OCI-LY3 (cell line): ENCODE results near the gene KCTD5.

Experiments
- H2AFZ ChIP-seq: fragments of 200-600, 300-600 bp; shearing (Covaris generic); 2 replicates; pipeline ENCODE4 v1.6.0; 2014; ENCODE audit warnings: antibody characterized with exemption, low read depth, low read length
- H3K27ac ChIP-seq: fragments of 200-600, 300-600 bp; sonication (generic); 2 replicates; pipeline ENCODE4 v1.5.1; 2014; ENCODE audit warnings: mild to moderate bottlenecking, low read length, moderate library complexity, mixed read lengths
- H3K27me3 ChIP-seq: fragments of 200-600, 300-600 bp; sonication (generic); 2 replicates; pipeline ENCODE4 v1.6.1; 2014; ENCODE audit warnings: low read depth, low read length, mixed read lengths
- H3K36me3 ChIP-seq: fragments of 200-600, 300-600 bp; sonication (generic); replicated peaks from 2 replicates; pipeline ENCODE3; 2014; ENCODE audit warnings: low read depth, low read length, mixed read lengths
- H3K4me1 ChIP-seq: fragments of 300-600, 200-600 bp; sonication (generic); 2 replicates; pipeline ENCODE4 v1.6.1; 2014; ENCODE audit warnings: low read length, mixed read lengths
- H3K4me2 ChIP-seq: fragments of 200-600, 300-600 bp; sonication (generic); 2 replicates; pipeline ENCODE4 v1.6.1; 2014; ENCODE audit warnings: low read length, mixed read lengths
- H3K4me3 ChIP-seq: fragments of 300-600, 200-600 bp; sonication (generic); 2 replicates; pipeline ENCODE4 v1.5.1; 2014; ENCODE audit warnings: antibody characterized with exemption, mild to moderate bottlenecking, low read length, moderate library complexity
- H3K79me2 ChIP-seq: fragments of 300-600, 200-600 bp; shearing (Covaris generic); 2 replicates; pipeline ENCODE4 v1.6.1; 2014; ENCODE audit warnings: mild to moderate bottlenecking, low read length, mixed read lengths
- H3K9ac ChIP-seq: fragments of 300-600, 200-600 bp; shearing (Covaris generic); 2 replicates; pipeline ENCODE4 v1.6.0; 2014; ENCODE audit warnings: mild to moderate bottlenecking, low read length, moderate library complexity
- H3K9me3 ChIP-seq: fragments of 200-600, 300-600 bp; shearing (Covaris generic); 2 replicates; pipeline ENCODE4 v1.6.1; 2014; ENCODE audit warnings: low read length, mixed read lengths; ENCODE audit not compliant: insufficient read depth
- H4K20me1 ChIP-seq: fragments of 200-600, 300-600 bp; sonication (generic); 2 replicates; pipeline ENCODE4 v1.6.1; 2016; ENCODE audit warnings: low read length, mixed read lengths; ENCODE audit not compliant: insufficient read depth
- EZH2phosphoT487 ChIP-seq: fragments of 200-600 bp; shearing (Covaris generic); IDR thresholded peaks from 2 replicates; pipeline ENCODE4 v1.6.1; 2018; ENCODE audit warnings: antibody characterized with exemption, mixed run types, low read depth
- TF ChIP-seq, protein P1 (sequence below): fragments of 200-600, 300-600 bp; sonication (generic); IDR thresholded peaks from 2 replicates; pipeline ENCODE4 v1.5.1; 2014; ENCODE audit warnings: antibody characterized with exemption, low read length, low read depth

Gene KCTD5

DNA sequence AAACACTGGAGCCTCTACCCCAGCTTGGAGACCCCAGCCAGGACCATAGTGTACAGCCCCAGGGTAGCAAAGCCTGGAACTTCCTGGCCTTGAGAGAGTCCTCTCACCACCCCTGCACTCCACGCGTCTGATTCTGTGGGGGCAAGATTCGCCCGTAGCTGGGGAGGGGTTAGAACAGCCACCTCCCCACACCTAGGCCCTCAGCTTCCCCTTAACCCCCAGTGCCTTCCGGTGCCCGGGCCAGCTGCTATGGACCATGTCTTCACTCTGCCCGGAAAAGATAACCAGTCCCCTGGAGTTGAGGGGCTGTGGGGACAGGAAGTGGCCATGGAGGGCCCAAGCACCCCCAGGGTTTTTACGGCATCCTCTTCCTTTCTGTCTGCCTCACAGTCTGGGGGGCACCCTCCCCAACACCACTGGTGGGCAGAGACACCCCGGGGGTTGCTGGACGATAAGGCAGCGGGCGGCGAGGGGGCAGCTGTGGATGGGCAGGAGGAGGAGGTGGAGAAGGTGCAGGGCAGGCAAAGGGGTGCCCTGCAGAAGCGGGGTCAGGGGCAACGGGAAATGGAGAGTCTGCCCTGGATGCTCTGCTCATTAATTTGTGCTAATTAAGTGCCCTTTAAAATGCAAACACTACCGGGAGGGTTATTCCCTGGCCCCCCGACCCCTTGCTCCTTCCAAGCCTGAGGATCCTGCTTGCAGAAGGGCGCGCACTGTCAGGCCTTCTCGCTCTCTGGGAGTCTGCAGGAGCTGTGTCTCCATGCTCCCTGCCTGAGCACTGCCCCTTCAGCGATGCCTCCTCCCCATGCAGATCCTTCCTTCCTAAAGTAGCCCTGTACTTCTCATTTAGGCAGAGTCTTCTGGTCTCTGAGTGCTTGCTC lies 35.3 kb downstream of the KCTD5 start:
- TF ChIP-seq, protein P1, sequence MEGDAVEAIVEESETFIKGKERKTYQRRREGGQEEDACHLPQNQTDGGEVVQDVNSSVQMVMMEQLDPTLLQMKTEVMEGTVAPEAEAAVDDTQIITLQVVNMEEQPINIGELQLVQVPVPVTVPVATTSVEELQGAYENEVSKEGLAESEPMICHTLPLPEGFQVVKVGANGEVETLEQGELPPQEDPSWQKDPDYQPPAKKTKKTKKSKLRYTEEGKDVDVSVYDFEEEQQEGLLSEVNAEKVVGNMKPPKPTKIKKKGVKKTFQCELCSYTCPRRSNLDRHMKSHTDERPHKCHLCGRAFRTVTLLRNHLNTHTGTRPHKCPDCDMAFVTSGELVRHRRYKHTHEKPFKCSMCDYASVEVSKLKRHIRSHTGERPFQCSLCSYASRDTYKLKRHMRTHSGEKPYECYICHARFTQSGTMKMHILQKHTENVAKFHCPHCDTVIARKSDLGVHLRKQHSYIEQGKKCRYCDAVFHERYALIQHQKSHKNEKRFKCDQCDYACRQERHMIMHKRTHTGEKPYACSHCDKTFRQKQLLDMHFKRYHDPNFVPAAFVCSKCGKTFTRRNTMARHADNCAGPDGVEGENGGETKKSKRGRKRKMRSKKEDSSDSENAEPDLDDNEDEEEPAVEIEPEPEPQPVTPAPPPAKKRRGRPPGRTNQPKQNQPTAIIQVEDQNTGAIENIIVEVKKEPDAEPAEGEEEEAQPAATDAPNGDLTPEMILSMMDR, result no peak
- TF ChIP-seq EZH2phosphoT487, result no peak
- no peak overlapping the region for H3K9ac ChIP-seq
- H3K27ac ChIP-seq, result no peak overlapping the region
- no peaks in the 10 kb centered on the region for H3K9me3 ChIP-seq
- 0 out of 2 replicates have a peak, but pooled peaks cover 5% of the 10 kb centered on the region for H3K79me2 ChIP-seq
- H3K4me2 ChIP-seq, result no peak overlapping the region
- no peaks in the 10 kb centered on the region for H4K20me1 ChIP-seq
- peaks cover 8% of the 10 kb centered on the region for H3K4me1 ChIP-seq
- H3K4me3 ChIP-seq, result no peak overlapping the region
- no peaks in the 10 kb centered on the region for H3K27me3 ChIP-seq
- no peak overlapping the region for H2AFZ ChIP-seq
- no peaks in the 10 kb centered on the region for H3K36me3 ChIP-seq

DNA sequence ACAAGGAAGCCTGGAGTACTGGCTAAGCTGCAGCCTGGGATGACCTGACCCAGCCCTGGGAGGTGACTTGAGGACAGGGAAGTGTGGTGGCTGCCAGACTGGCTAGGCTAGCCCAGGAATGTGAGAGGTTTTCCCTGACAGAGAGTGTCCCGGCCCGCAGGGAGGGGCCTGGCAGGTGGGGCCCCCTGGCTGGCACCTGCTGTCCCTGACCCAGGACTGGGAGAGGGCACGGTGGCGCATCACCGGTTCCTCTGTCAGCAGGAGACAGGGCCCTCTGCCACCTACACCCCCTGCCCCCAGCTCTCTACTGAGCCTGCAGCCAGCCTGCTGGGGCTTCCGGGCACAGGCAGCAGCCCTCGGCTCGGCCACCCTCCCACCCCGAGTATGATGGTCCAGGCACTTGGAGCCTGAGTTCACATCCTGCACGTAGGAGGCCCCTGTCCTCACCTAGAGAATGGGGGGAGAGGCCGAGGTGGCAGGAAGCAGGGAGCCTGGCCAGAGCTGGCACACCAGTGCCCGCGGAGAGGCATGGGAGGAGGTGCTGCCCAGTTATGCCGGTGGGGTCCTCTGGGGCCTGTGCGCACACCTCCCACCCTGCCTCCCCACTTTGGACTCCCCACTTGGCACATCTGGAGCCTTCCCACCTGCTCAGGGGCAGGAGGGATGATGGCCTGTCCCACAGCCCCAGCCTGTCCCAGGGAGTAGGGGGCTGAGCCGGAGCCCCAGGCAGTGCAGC lies 37.2 kb downstream of the KCTD5 start:
- peak overlapping the region; percentile 94 for H3K4me3 ChIP-seq

DNA sequence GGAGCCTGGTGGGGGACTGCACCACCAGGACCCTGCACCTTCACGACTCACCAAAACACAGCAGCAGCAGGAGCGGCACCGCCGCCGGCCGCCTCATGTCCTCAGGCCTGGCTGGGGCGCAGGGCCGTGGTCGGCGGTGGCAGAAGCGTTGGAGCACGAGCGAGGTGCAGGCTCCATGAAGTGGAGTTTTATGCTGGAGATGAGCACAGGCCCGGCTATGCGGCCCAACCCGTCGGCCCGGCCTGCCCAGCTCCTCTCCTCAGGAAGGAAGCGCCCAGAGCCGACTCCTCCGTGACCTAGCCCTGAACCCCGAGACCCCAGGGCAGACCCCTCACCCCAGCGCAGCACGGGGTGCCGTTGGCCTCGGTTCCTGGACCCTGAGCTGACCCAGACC lies 37.7 kb downstream of the KCTD5 start, which contains the start of gene PRSS27:
Gene PRSS27, minus strand, starts transcription at position 161 of the 394 bp plus-strand sequence. Its CDS starts 64 bp downstream, at position 97.
- H3K27me3 ChIP-seq, result peaks cover 6% of the 10 kb centered on the region; the same call in 1 of the 2 replicates
- H4K20me1 ChIP-seq, result no peaks in the 10 kb centered on the region
- no peaks in the 10 kb centered on the region for H3K9me3 ChIP-seq
- no peaks in the 10 kb centered on the region for H3K36me3 ChIP-seq
- H3K9ac ChIP-seq, result peak within 1 kb of the TSS; percentile 78
- peak within 1 kb of the TSS; percentile 94 for H3K4me3 ChIP-seq
- TF ChIP-seq, protein P1, result no peak
- TF ChIP-seq EZH2phosphoT487, result no peak
- H2AFZ ChIP-seq, result no peak within 1 kb of the TSS
- H3K79me2 ChIP-seq, result 0 out of 2 replicates have a peak, but pooled peaks cover 5% of the 10 kb centered on the region
- H3K4me1 ChIP-seq, result peaks cover 8% of the 10 kb centered on the region
- peak within 1 kb of the TSS; percentile 54 for H3K4me2 ChIP-seq
- H3K27ac ChIP-seq, result peak within 1 kb of the TSS; percentile 69

More for the DNA sequence above, 37.2 kb downstream of the KCTD5 start:
- no peaks in the 10 kb centered on the region for H3K9me3 ChIP-seq
- H3K27me3 ChIP-seq, result 0 out of 2 replicates have a peak, but pooled peaks cover 4% of the 10 kb centered on the region
- H3K9ac ChIP-seq, result peak overlapping the region; percentile 78; the same call in 1 of the 2 replicates
- TF ChIP-seq, protein P1, result no peak
- no peak for TF ChIP-seq EZH2phosphoT487
- peaks cover 8% of the 10 kb centered on the region for H3K4me1 ChIP-seq
- no peak overlapping the region for H3K27ac ChIP-seq
- H4K20me1 ChIP-seq, result no peaks in the 10 kb centered on the region
- H3K36me3 ChIP-seq, result no peaks in the 10 kb centered on the region
- H3K4me2 ChIP-seq, result peak overlapping the region; percentile 54
- H2AFZ ChIP-seq, result no peak overlapping the region
- 0 out of 2 replicates have a peak, but pooled peaks cover 5% of the 10 kb centered on the region for H3K79me2 ChIP-seq
